ENCODE data around the gene EIF4H. TPM values are rescaled to one million over a fixed set of nuclear protein-coding genes. Genes with fewer than 3 reads are reported as not detected.

The EIF4H gene
- total RNA-seq, 1 experiment from 2014 or later: 453 TPM

- Histone ChIP-seq H3K27me3 (replicated peaks; ENCODE audit: insufficient read depth, low read depth, low read length, poor library complexity) (no peaks in the 10 kb centered on the region), H3K9me3 (ENCODE audit: low read depth, low read length, poor library complexity, severe bottlenecking) (no peaks in the 10 kb centered on the region), H3K36me3 (ENCODE audit: insufficient read depth, low read length, poor library complexity, severe bottlenecking) (no peaks in the 10 kb centered on the region), H3K4me1 (ENCODE audit: insufficient read depth, low read length, poor library complexity, severe bottlenecking) (no peaks in the 10 kb centered on the region), H3K27ac (ENCODE audit: low read depth, low read length, poor library complexity, severe bottlenecking) (no peak overlapping the region), H3K4me3 (ENCODE audit: low read depth, low read length, poor library complexity, severe bottlenecking) (no peak overlapping the region)
- intact Hi-C loops (cut with micrococcal nuclease; ENCODE audit: unreplicated experiment): no loop called here
- DNase-seq (ENCODE audit: low spot score): no peak
- TF ChIP-seq CTCF (conservative IDR thresholded peaks at IDR 0.05; ENCODE audit: low read depth, low read length): no peak
- TF ChIP-seq EZH2 (IDR thresholded peaks at IDR 0.05; ENCODE audit: borderline replicate concordance, low read depth, low read length, poor library complexity, severe bottlenecking): no peak
- ChIA-PET POLR2A (ENCODE audit: low non-redundant PET) (interaction anchor here (0.6 kb wide), 1 partner anchor 180 kb away, joined by 17 read pairs; no protein-coding TSS in a partner anchor), CTCF (interaction anchor here (0.5 to 0.6 kb wide), 2 partner anchors 8 to 119 kb away, joined by 3 to 17 read pairs; partner anchors contain the start of gene LAT2)
- BruUV-seq (replicated peaks): no TSS peak
These were observed 43.5 kb downstream of the EIF4H start for GRCh38 chr7:74217455-74218342.

GRCh38 chr7:74218343-74218698 is 44.2 kb downstream of the EIF4H start:
- no peak overlapping the region for H3K4me3 ChIP-seq (ENCODE audit: low read depth, low read length, poor library complexity, severe bottlenecking)
- intact Hi-C loops (cut with micrococcal nuclease; ENCODE audit: unreplicated experiment): no loop called here
- H3K36me3 ChIP-seq (ENCODE audit: insufficient read depth, low read length, poor library complexity, severe bottlenecking): no peaks in the 10 kb centered on the region
- no peaks in the 10 kb centered on the region for H3K27me3 ChIP-seq (replicated peaks; ENCODE audit: insufficient read depth, low read depth, low read length, poor library complexity)
- CTCF ChIA-PET: interaction anchor here (0.5 kb wide), 1 partner anchor 8 kb away, joined by 3 read pairs; the partner anchor contains the start of gene LAT2
- TF ChIP-seq EZH2 (IDR thresholded peaks at IDR 0.05; ENCODE audit: borderline replicate concordance, low read depth, low read length, poor library complexity, severe bottlenecking): no peak
- no peaks in the 10 kb centered on the region for H3K9me3 ChIP-seq (ENCODE audit: low read depth, low read length, poor library complexity, severe bottlenecking)
- POLR2A ChIA-PET (ENCODE audit: low non-redundant PET): no interaction called here
- H3K4me1 ChIP-seq (ENCODE audit: insufficient read depth, low read length, poor library complexity, severe bottlenecking): no peaks in the 10 kb centered on the region
- no TSS peak for BruUV-seq (replicated peaks)
- H3K27ac ChIP-seq (ENCODE audit: low read depth, low read length, poor library complexity, severe bottlenecking): no peak overlapping the region
- DNase-seq (ENCODE audit: low spot score): no peak

- Histone ChIP-seq H3K27ac (ENCODE audit: low read depth, low read length, poor library complexity, severe bottlenecking) (no peak overlapping the region), H3K36me3 (ENCODE audit: insufficient read depth, low read length, poor library complexity, severe bottlenecking) (no peaks in the 10 kb centered on the region), H3K4me3 (ENCODE audit: low read depth, low read length, poor library complexity, severe bottlenecking) (no peak overlapping the region), H3K4me1 (ENCODE audit: insufficient read depth, low read length, poor library complexity, severe bottlenecking) (no peaks in the 10 kb centered on the region), H3K9me3 (ENCODE audit: low read depth, low read length, poor library complexity, severe bottlenecking) (no peaks in the 10 kb centered on the region), H3K27me3 (replicated peaks; ENCODE audit: insufficient read depth, low read depth, low read length, poor library complexity) (no peaks in the 10 kb centered on the region)
- POLR2A ChIA-PET (ENCODE audit: low non-redundant PET): no interaction called here
- CTCF ChIA-PET: no interaction called here
- TF ChIP-seq EZH2 (IDR thresholded peaks at IDR 0.05; ENCODE audit: borderline replicate concordance, low read depth, low read length, poor library complexity, severe bottlenecking) (no peak), CTCF (conservative IDR thresholded peaks at IDR 0.05; ENCODE audit: low read depth, low read length) (no peak)
- no TSS peak for BruUV-seq (replicated peaks)
- no peak for DNase-seq (ENCODE audit: low spot score)
- intact Hi-C loops (cut with micrococcal nuclease; ENCODE audit: unreplicated experiment): no loop called here
These were observed 45.3 kb downstream of the EIF4H start for GRCh38 chr7:74219416-74219815.

Data from A673 (cell line).